Measurements from ENCODE around the gene TCF12.

TCF12 gene

GRCh38 chr15:56918046-56918938 is at the start of gene TCF12:
TSS of gene TCF12 (plus strand) at chr15:56918644. CDS start at chr15:56919914, 1,270 bp downstream.
- DNase-seq = peak; percentile 92

- peak; percentile 17 for DNase-seq
Measured at GRCh38 chr15:56869573-56869972, 48.9 kb upstream of the TCF12 start.

GRCh38 chr15:56871185-56871584 is 47.3 kb upstream of the TCF12 start:
- DNase-seq = no peak

GRCh38 chr15:56871867-56872266 is 46.6 kb upstream of the TCF12 start:
- DNase-seq = no peak

- DNase-seq = no peak
Measured at GRCh38 chr15:56877255-56877970, 41.0 kb upstream of the TCF12 start.

- DNase-seq = no peak
Measured at GRCh38 chr15:56879502-56879901, 38.9 kb upstream of the TCF12 start.

GRCh38 chr15:56883088-56883487 is 35.4 kb upstream of the TCF12 start:
- DNase-seq = no peak

- no peak for DNase-seq
Measured at GRCh38 chr15:56886363-56886931, 32.0 kb upstream of the TCF12 start.

GRCh38 chr15:56886932-56887781 is 31.3 kb upstream of the TCF12 start:
- DNase-seq = peak; percentile 83

- no peak for DNase-seq
Measured at GRCh38 chr15:56887782-56888438, 30.5 kb upstream of the TCF12 start.

- DNase-seq = no peak
Measured at GRCh38 chr15:56890038-56890437, 28.4 kb upstream of the TCF12 start.

GRCh38 chr15:56891852-56892440 is 26.5 kb upstream of the TCF12 start:
- no peak for DNase-seq

- DNase-seq = no peak
Measured at GRCh38 chr15:56892659-56893363, 25.6 kb upstream of the TCF12 start.

- no peak for DNase-seq
Measured at GRCh38 chr15:56893364-56893678, 25.1 kb upstream of the TCF12 start.

- DNase-seq = no peak
Measured at GRCh38 chr15:56894601-56895000, 23.8 kb upstream of the TCF12 start.

- no peak for DNase-seq
Measured at GRCh38 chr15:56901931-56902330, 16.5 kb upstream of the TCF12 start.

- DNase-seq = no peak
Measured at GRCh38 chr15:56906766-56907165, 11.7 kb upstream of the TCF12 start.

GRCh38 chr15:56910801-56911200 is 7.6 kb upstream of the TCF12 start:
- DNase-seq = no peak

GRCh38 chr15:56913241-56913640 is 5.2 kb upstream of the TCF12 start:
- DNase-seq = no peak

- DNase-seq = no peak
Measured at GRCh38 chr15:56913670-56914069, 4.8 kb upstream of the TCF12 start.

GRCh38 chr15:56915888-56916287 is 2.6 kb upstream of the TCF12 start:
- no peak for DNase-seq

Measured in stimulated activated CD4-positive, alpha-beta T cell treated with anti-CD3 and anti-CD28 coated beads, Interleukin-4, amount 100 ng/mL, for 1 hour (primary cell).